Gastrocnemius medialis (tissue), 4 donors: ENCODE data around the gene CAMLG.

ENCODE experiments used
- POLR2A ChIP-seq, 2 donors: fragments of 450-650 bp; IDR thresholded peaks; one replicate each; pipeline ENCODE4 v1.6.1; 2017; ENCODE audit warnings: antibody characterized with exemption in 2 of 2, mild to moderate bottlenecking in 2 of 2, moderate library complexity in 2 of 2
- TF ChIP-seq, protein P1 (sequence below), 5 experiments: fragments of 450-650 bp in 3 of 5; fragments of 200-600 bp in 2 of 5; sonication (generic) in 2 of 5; IDR thresholded peaks in 4 of 5; conservative IDR thresholded peaks in 1 of 5; 1 replicate in 4 of 5; 2 replicates in 1 of 5; pipeline ENCODE4 v1.5.1; 2016 to 2019; ENCODE audit warnings: antibody characterized with exemption in 5 of 5, mild to moderate bottlenecking in 3 of 5, moderate library complexity in 3 of 5

- TF ChIP-seq, protein P1, sequence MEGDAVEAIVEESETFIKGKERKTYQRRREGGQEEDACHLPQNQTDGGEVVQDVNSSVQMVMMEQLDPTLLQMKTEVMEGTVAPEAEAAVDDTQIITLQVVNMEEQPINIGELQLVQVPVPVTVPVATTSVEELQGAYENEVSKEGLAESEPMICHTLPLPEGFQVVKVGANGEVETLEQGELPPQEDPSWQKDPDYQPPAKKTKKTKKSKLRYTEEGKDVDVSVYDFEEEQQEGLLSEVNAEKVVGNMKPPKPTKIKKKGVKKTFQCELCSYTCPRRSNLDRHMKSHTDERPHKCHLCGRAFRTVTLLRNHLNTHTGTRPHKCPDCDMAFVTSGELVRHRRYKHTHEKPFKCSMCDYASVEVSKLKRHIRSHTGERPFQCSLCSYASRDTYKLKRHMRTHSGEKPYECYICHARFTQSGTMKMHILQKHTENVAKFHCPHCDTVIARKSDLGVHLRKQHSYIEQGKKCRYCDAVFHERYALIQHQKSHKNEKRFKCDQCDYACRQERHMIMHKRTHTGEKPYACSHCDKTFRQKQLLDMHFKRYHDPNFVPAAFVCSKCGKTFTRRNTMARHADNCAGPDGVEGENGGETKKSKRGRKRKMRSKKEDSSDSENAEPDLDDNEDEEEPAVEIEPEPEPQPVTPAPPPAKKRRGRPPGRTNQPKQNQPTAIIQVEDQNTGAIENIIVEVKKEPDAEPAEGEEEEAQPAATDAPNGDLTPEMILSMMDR (IDR thresholded peaks at IDR 0.05 in 4 of 5, conservative IDR thresholded peaks at IDR 0.05 in 1 of 5): peak in 3 of 5 experiments; percentile 46 to 58 (median 53)
- peak; percentile 92 to 95 for TF ChIP-seq POLR2A (IDR thresholded peaks at IDR 0.05)
These were observed at the start of gene CAMLG for GRCh38 chr5:134738133-134738962.
